Upper lobe of left lung (tissue), 6 donors: ENCODE data around the gene TANGO2. TPM values are rescaled to one million over a fixed set of nuclear protein-coding genes. Genes with fewer than 3 reads are reported as not detected.

ENCODE experiments used
- ATAC-seq, 2 donors: fragments of 200-7000 bp; cut with Tn5 transposase; one replicate each; pipeline ENCODE4 v1.9.1; 2022; ENCODE audit warnings: mild to moderate bottlenecking in 2 of 2, moderate library complexity in 2 of 2; ENCODE audit not compliant: low FRiP score in 2 of 2
- DNase-seq, 2 donors: peaks; one replicate each; pipeline ENCODE4 v3.0.0-alpha.2; 2019 to 2020
- H3K27ac ChIP-seq, 4 donors: fragments of 200-600 bp; sonication (generic); one replicate each; pipeline ENCODE4 v1.5.1; 2016 to 2019
- H3K27me3 ChIP-seq, 4 donors: fragments of 200-600 bp; sonication (generic); one replicate each; pipeline ENCODE4 v1.5.1; 2017 to 2019
- H3K36me3 ChIP-seq, 4 donors: fragments of 200-600 bp; sonication (generic); one replicate each; pipeline ENCODE4 v1.5.1; 2016 to 2019
- H3K4me1 ChIP-seq, 4 donors: fragments of 200-600 bp; sonication (generic); one replicate each; pipeline ENCODE4 v1.5.1; 2018 to 2019
- H3K4me3 ChIP-seq, 4 donors: fragments of 200-600 bp; sonication (generic); one replicate each; pipeline ENCODE4 v1.5.1; 2017 to 2019; ENCODE audit warnings: mild to moderate bottlenecking in 2 of 4, moderate library complexity in 1 of 4
- H3K9me3 ChIP-seq, 4 donors: fragments of 200-600 bp; sonication (generic); one replicate each; pipeline ENCODE4 v1.5.1; 2018 to 2019
- CTCF ChIP-seq, 6 experiments: fragments of 450-650 bp in 4 of 6; fragments of 200-600 bp in 2 of 6; sonication (generic) in 2 of 6; IDR thresholded peaks; one replicate each; pipeline ENCODE4 v1.5.1; 2016 to 2019; ENCODE audit warnings: antibody characterized with exemption in 6 of 6
- EP300 ChIP-seq, 4 donors: sonication (generic); formaldehyde crosslinking; IDR thresholded peaks; one replicate each; pipeline ENCODE4 v1.5.1; 2017; ENCODE audit warnings: antibody characterized with exemption in 4 of 4, control low read depth in 2 of 4
- POLR2A ChIP-seq, 4 donors: fragments of 450-650 bp; IDR thresholded peaks; one replicate each; pipeline ENCODE4 v1.5.1; 2016 to 2017; ENCODE audit warnings: antibody characterized with exemption in 4 of 4, mild to moderate bottlenecking in 2 of 4
- POLR2AphosphoS5 ChIP-seq, 2 donors: sonication (generic); formaldehyde crosslinking; IDR thresholded peaks; one replicate each; pipeline ENCODE4 v1.5.1; 2017; ENCODE audit warnings: antibody characterized with exemption in 2 of 2
- WGBS, 2 donors: methylation state at CpG; one replicate each; pipeline ENCODE4 v1.1.5; 2017 to 2018; 5-methylcytosine and 5-hydroxymethylcytosine counted together
- total RNA-seq, 6 donors: library from RNA; depleted of rRNA in 4 of 6; stranded (reverse); fragments of >200 nt in 4 of 6; gene quantifications; one replicate each; pipeline versions ENCODE4 v1.1.0 to v1.2.1, GENCODE V29; 2016 to 2021
- donor health status: DM: no; HTN: no; CAD: no; lungs with moderate emphysema.
- donor health status: DM: no; HTN: yes; CAD: no; lungs with severe emphysema.

Gene TANGO2
- total RNA-seq, 6 donors from 2014 or later = 33.9 to 94.3 (median 55.0) TPM

- TF ChIP-seq EP300 (IDR thresholded peaks at IDR 0.05) (no peak), POLR2AphosphoS5 (IDR thresholded peaks at IDR 0.05) (no peak), CTCF (IDR thresholded peaks at IDR 0.05) (no peak)
- peak overlapping the region in 3 of 4 donors; percentile 84 to 94 (median 84) for H3K4me3 ChIP-seq
- no peak for DNase-seq
Observed at GRCh38 chr22:19987394-19988306, 33.3 kb upstream of the TANGO2 start.

GRCh38 chr22:19988331-19988808 is 32.5 kb upstream of the TANGO2 start:
- Histone ChIP-seq H3K4me1 (peaks cover 18 to 54% (median 28%) of the 10 kb centered on the region in 4 donors), H3K36me3 (no peaks in the 10 kb centered on the region), H3K9me3 (no peaks in the 10 kb centered on the region), H3K4me3 (no peak overlapping the region), H3K27ac (peak overlapping the region; percentile 18 to 52 (median 50)), H3K27me3 (no peaks in the 10 kb centered on the region)
- ATAC-seq (no peak), DNase-seq (no peak)
- 84 to 91% methylated on average over 6 to 9 of the region's 9 CpGs for WGBS, 2 donors
- TF ChIP-seq CTCF (IDR thresholded peaks at IDR 0.05) = no peak

More at GRCh38 chr22:19987394-19988306, 33.3 kb upstream of the TANGO2 start:
- Histone ChIP-seq H3K27me3 (no peaks in the 10 kb centered on the region), H3K9me3 (no peaks in the 10 kb centered on the region), H3K4me1 (peaks cover 18 to 54% (median 28%) of the 10 kb centered on the region in 4 donors), H3K27ac (peak overlapping the region; percentile 48 to 87 (median 82)), H3K36me3 (no peaks in the 10 kb centered on the region)
- 79 to 86% methylated on average over 5 to 15 of the region's 24 CpGs for WGBS, 2 donors
- no peak for ATAC-seq

GRCh38 chr22:19988965-19989724 is 31.8 kb upstream of the TANGO2 start:
- TF ChIP-seq EP300 (IDR thresholded peaks at IDR 0.05) (no peak), CTCF (IDR thresholded peaks at IDR 0.05) (no peak)
- DNase-seq = peak in 1 of 2 donors; percentile 56
- Histone ChIP-seq H3K4me3 (no peak overlapping the region), H3K4me1 (peaks cover 18 to 50% (median 27%) of the 10 kb centered on the region in 4 donors), H3K27me3 (no peaks in the 10 kb centered on the region), H3K27ac (peak overlapping the region; percentile 18 to 51 (median 43)), H3K9me3 (no peaks in the 10 kb centered on the region), H3K36me3 (no peaks in the 10 kb centered on the region)
- 77 to 80% methylated on average over 1 to 18 of the region's 18 CpGs for WGBS, 2 donors
- peak in 1 of 2 donors; percentile 13 for ATAC-seq

- Histone ChIP-seq H3K36me3 (no peaks in the 10 kb centered on the region), H3K27me3 (no peaks in the 10 kb centered on the region), H3K9me3 (no peaks in the 10 kb centered on the region), H3K4me3 (no peak overlapping the region), H3K4me1 (peaks cover 18 to 45% (median 25%) of the 10 kb centered on the region in 4 donors), H3K27ac (peak overlapping the region; percentile 18 to 51 (median 43))
- DNase-seq = no peak
- ATAC-seq = no peak
- 80% methylated on average over 3 of the region's 3 CpGs; no CpG with 5 or more reads in 1 of the 2 donors for WGBS, 2 donors
- no peak for TF ChIP-seq POLR2A (IDR thresholded peaks at IDR 0.05)
- TF ChIP-seq POLR2AphosphoS5 (IDR thresholded peaks at IDR 0.05) = no peak
- no peak for TF ChIP-seq EP300 (IDR thresholded peaks at IDR 0.05)
- no peak for TF ChIP-seq CTCF (IDR thresholded peaks at IDR 0.05)
Observed at GRCh38 chr22:19989725-19990067, 31.2 kb upstream of the TANGO2 start.
